Endometrial microvascular endothelial cells (primary cell): ENCODE results near the gene CDC42EP5. TPM values are rescaled to one million over a fixed set of nuclear protein-coding genes. Genes with fewer than 3 reads are reported as not detected.
"Not testable (repeated sequence)": the region's sequence is repeated elsewhere in the genome, so short reads cannot be mapped to it uniquely, and the experiment has no call there.

Experiments used
- in situ Hi-C: cut with HindIII; loops from 2 replicates; pipeline ENCODE4 v1.10.0; 2017; ENCODE audit warnings: low sequenced_read_pairs, low pct_unique_long_range_greater_than_20kb; ENCODE audit errors: inconsistent ontology term
- total RNA-seq: library from RNA; depleted of rRNA; stranded (reverse); fragments of >200 nt; gene quantifications from one replicate; pipeline ENCODE4 v1.2.3, GENCODE V29; 2015; ENCODE audit errors: inconsistent ontology term

Gene CDC42EP5
- total RNA-seq, 1 donor from 2014 or later = 19.9 TPM

DNA sequence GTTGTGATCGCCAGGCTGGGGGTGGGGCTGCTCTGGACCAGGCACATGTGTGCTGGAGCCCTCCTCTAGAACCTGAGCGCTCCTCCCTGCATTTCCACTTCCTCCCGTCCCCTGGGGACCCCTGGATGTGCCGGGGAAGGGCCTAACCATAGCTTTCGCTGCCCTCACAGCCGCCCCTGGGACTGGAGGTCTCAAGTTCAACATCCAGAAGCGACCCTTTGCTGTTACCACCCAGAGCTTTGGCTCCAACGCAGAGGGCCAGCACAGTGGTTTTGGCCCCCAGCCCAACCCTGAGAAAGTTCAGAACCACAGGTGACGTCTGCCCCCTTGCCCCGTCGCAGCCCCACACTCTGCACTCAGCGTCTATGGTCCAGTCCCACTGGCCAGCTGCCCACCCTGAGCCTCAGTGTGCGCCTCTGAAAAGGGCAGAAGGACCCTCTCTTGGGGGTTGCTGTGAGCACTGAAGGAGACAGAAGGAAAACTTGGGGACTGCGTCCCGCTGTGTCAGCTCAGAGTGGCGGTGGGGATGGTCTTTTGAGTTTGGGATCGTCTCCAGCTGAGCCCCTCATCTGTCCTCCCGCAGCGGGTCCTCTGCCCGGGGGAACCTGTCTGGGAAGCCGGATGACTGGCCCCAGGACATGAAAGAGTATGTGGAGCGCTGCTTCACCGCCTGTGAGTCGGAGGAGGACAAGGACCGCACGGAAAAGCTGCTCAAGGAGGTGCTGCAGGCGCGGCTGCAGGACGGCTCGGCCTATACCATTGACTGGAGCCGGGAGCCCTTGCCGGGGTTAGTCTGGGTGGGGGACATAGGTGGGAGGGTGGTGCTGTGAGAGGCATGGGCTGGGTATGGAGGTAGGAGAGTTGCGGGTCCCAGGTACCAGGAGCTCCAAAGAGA is 18.1 kb downstream of the CDC42EP5 start:
- in situ Hi-C loops = no loop called here

DNA sequence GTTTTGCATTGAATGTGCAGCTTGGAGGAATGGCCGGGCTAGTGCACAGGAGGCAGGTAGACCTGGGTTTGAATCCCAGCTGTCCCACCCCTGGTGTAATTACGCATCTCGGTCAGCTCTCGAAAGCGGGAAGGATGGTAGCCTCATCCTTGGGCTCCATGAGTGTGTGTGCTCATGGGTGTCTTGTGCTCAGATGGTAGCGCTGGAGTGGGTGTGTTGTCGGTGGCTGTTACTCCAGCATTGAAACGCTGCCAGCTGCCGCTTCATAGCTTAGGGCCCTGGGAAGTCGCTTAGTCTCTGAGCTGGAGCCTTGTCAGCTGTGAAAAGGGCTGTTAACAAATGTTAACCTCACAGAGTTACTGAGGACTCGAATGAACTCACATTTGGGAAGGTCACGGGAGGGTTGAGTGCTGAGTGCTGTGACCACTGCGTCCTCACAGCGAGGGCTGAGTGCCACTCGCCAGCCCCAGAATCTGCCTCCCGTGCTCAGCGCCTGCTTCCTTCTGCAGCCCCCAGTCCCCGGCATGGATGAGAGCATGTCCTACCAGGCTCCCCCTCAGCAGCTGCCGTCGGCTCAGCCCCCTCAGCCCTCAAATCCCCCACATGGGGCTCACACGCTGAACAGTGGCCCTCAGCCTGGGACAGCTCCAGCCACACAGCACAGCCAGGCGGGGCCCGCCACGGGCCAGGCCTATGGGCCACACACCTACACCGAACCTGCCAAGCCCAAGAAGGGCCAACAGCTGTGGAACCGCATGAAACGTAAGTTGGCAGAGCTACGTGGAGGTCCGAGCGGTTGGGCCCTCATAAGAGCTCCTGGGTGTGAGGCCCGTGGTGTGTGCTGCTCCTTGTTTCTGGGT is 18.9 kb downstream of the CDC42EP5 start:
- in situ Hi-C loops = no loop called here

DNA sequence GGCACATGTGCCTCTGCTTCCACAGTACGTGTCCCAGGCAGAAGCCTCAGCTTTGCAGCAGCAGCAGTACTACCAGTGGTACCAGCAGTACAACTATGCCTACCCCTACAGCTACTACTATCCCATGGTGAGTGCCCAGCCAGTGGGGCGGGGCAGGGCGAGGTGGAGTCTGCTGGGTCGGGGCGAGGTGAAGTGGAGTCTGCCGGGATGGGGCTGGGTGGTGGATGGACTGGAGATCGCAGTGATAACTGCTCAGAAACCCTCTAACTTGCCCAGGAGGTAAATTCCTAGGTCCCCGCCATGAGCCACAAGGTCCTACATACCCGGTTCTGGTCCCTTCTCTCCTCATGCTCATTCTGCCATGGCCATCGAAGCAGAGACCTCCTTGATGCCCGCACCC is 20.5 kb downstream of the CDC42EP5 start:
- in situ Hi-C loops = no loop called here

DNA sequence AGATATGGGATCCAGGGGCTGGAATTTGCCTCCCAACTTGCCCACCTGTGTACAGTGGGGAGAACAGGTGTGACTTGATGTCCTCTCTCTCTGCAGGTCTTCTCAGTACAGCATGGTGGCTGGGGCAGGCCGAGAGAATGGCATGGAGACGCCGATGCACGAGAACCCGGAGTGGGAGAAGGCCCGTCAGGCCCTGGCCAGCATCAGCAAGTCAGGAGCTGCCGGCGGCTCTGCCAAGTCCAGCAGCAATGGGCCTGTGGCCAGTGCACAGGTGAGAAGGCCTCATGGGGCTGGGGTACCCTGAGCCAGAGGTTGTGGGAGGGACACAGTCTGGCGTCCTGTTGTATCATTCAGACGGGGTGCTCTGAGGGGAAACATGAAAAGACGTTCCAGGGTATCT is 21.1 kb downstream of the CDC42EP5 start:
- in situ Hi-C loops = no loop called here

DNA sequence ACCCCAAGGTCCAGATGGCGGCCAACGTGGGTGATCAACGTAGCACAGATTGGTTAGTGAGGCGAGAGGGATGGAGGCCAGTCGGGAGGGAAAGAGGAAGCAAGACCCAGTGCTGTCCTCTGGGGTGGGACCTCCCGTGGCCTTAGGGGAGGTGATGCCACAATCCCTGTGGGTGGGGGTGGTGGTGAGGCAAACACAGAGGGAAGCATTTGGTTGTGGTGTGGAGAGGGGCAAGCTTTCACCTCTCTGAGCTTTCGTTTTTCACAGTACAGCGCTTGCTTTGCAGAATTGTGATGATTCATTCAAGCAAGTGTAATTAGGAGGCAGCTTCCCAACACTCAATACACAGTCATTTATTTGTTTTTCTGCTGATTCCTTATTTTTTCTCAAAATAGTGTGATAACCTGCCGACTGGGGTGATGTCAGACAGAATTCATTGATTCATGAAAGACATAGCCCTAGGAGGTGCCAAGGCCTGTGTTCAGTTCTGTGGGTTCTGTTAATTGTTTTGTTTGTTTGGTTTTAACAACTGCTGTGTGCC is 21.7 kb downstream of the CDC42EP5 start:
- in situ Hi-C loops = no loop called here

DNA sequence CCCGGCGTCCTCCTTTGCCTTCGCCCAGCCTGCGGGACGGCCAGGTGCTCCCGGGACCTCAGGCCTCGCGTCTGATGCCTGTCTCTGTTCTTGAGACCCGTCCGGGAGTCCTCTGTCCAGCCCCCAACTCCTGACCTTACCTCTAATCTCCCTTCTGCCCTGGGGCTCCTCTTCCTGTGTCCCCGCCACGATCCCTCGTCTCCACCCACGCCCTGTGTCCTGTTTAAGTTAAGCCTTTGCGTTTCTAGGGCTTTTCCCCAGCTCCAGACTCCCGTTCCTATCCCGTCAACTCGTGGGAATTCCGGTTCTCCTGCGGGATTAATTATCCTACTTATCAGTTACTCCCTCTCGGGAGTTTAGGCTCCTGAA is 23.4 kb downstream of the CDC42EP5 start:
- in situ Hi-C loops = no loop called here

DNA sequence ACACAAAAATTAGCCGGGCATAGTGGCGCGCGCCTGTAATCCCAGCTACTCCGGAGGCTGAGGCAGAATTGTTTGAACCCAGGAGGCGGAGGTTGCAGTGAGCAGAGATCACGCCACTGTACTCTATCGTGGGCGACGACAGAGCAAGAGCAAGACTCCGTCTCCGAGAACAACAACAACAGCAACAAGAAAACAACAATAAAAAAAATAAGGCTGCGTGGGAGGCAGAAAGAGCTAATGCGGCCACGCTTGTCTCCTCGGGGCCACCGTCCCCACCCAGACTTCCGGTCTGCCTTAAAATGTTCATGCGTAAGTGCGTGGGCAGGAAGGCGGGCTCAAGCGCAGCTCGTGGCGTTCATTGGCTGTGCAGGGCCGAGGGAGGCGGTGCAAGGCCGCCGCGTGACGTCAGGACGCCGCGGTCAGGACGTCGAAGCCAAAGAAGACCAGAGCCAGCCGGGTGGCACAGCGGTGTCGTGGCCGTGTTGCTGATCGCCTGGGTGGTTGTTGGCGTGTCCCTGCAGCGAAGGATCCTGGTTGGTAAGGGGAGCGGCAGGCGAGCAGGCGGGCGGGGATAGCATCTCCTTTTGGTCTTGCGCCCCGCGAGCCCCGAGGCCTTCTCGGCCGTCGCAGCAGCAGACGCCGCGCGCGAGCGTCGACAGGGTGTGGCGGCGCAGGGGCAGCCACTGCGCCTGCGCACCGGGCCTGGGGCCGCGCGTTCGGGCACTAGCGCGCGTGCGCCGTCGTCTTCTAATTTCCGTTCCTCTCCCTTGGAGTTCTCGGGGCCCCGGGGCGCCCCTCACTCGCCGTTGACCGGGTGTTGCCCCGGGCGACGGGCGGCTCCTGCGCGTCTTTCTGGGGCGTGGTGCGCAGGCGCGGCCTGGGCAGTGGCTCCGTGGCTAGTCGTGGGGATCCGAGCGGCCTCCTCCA is 24.1 kb downstream of the CDC42EP5 start, which contains the start of gene LENG8:
Gene LENG8 (plus strand): TSS at position 426 of the 927 bp plus-strand sequence. CDS start 2,146 bp downstream, outside the sequence.
- in situ Hi-C loops = no loop called here

DNA sequence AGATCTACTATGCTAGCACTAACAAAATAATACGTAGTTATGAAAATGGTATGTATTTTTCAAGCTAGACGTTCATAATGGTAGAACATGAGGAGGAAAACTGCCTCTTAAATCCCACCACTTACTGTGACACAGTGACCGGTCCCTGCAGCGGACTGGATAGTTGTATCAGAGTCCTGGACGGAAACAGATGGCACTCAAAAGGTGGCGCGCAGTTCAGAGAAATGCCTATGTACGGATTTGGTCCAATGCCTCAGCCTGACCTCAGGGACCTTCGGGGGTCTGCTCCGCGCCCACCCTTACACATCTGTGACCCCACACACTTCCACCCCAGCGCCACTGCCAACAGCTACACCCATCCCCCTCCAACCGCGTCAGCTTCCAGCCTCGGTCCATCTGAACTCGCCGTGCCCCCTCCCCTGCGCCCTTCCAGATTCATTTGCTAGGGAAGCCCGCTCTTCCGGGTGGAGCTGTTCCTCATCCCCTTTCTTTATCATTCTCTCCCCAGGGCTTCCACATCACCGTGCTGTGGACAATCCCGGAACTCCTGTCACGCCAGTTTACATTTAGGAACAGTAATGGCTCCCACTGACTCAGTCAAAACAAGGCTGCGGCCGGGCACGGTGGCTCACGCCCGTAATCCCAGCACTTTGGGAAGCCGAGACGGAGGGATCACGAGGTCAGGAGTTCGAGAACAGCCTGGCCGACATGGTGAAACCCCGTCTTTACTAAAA is 24.9 kb downstream of the CDC42EP5 start:
- in situ Hi-C loops = no loop called here

DNA sequence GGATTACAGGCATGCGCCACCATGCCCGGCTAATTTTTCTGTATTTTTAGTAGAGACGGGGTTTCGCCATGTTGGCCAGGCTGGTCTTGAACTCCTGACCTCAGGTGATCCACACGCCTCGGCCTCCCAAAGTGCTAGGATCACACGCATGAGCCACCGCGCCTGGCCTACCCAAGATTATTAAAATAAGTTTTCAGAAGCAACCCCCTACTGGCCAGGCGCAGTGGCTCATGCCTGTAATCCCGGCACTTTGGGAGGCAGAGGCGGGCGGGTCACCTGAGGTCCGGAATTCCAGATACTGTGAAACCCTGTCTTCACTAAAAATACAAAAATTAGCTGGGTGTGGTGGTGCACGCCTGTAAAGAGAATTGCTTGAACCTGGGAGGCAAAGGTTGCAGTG is 26.7 kb downstream of the CDC42EP5 start:
- in situ Hi-C loops = not testable (repeated sequence)

DNA sequence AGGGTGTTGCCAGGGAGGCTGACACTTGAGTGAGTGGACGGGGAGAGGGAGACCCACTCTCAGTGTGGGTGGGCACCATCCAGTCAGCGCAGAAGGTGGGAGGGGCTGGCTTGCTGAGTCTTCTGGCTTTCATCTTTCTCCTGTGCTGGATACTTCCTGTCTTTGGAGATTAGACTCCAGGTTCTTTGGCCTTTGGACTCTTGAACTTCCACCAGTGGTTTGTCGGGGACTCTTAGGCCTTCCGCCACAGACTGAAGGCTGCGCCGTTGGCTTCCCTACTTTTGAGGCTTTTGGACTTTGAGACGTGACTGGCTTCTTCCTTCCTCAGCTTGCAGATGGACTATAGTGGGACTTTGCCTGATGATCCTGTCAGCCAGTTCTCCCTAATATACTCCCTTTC is 28.4 kb downstream of the CDC42EP5 start:
- in situ Hi-C loops = no loop called here

DNA sequence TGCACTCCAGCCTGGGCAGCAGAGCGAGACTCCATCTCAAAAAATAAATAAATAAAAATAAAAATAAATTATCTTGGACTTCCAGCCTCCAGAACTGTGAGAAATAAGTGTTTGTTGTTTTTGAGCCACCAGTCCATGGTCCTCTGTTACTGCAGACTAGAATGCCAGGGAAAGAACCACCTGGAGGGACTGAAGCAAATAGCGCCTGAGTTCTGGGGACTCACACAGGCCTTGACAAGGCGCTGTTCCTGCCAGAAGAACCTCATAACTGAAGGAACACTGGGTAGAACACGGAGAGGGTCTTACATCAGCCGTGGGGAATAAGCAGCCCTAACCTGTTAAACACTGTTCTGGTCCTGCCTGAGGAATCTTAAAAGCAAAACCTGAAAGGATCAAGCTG is 32.5 kb downstream of the CDC42EP5 start:
- in situ Hi-C loops = no loop called here

DNA sequence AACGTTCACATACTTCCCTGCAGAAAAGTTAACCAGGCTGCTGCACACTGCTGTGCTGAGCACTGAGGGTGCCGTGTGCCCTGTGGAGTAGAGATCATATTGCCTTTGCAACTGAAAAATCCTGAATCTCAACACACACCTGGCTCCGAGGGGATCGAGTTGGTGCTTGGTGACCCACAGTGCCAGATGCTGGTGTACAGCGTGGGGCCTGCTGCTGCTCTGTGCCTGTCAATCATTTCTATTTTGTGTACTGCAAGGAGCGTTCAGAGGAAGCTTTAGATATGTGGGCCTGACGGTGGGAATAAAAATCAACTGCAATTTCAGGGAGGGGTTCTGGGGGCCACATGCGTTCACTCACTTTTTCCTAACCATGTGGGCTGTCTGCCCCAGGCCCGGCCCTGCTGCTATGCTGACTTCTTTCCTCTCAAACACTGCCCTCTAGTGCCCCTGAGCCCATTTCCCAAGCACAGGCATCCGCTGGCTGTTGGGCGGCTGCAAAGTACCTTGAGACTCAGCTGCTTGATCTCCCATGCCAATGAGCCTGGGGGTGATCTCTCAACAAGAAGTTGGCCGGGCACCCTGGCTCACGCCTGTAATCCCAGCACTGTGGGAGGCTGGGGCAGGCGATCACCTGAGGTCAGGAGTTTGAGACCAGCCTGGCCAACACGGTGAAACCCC is 33.8 kb downstream of the CDC42EP5 start:
- in situ Hi-C loops = no loop called here

DNA sequence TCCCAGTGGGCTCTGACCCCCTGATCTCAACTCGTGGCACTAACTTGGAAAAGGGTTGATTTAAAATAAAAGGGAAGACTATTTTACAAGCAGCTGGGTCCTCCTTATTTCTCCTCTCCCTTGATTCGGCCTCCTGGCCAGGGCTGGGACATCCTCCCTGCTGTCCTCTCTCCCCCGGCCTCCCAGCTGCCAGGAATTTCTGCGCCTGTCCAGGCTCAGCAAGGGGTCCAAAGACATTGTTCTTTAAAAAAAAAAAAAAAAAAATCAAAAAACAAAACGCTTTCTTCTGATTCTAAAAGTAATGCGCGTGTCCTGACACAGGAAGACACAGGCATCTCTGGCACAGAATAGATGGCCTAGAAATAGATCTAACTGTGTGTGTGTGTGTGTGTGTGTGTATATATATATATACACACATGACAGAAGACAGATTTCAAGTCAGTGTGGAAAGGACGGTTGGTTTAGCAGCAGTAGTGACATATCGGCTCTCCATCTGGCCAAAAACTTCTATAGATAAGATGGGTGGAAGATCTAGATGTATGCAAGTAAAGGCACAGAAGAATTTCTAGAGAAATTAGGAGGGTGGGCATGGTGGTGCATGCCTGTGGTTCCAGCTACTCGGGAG is 36.4 kb downstream of the CDC42EP5 start:
- in situ Hi-C loops = no loop called here

DNA sequence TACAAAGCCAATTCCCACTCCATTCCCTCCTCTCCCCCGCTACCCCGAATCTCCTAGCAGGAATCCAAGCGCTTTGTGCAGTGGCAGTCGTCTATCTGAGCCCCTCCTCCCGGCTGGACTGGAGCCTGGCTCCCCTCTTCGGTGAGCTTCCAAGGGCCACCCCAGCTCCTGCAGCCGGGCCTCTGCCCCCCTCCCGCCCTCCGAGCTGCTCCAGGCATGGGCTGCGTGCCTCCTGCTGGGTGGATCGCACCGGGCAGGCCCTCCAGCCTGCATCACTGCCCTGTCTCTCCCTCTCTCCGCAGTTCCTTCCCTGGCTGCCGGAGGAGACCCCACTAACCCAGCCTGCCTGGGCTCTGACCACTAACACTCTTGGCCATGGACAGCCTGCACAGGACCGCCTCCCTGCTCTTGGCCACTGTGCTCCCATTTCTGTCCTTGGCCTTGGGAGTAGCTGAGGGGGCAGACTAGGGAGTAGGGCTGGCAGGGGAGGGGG is 37.0 kb downstream of the CDC42EP5 start:
- in situ Hi-C loops = no loop called here

DNA sequence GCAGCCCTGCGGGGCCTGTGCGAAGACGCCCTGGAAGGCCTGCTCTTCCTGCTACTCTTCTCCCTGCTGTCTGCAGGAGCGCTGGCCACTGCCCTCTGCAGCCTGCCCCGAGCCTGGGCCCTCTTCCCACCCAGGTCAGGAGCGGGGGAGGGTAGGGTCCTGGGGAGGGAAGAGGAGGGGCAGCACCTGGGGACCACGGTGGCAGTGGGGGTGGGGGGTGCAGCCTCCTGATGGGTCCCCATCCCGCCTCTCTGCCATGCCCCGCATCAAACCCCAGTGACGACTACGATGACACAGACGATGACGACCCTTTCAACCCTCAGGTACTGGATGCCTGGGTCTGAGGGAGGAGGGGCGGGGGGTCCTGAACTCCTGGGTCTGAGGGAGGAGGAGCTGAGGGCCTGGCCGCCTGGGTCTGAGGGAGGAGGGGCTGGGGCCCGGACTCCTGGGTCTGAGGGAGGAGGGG is 37.5 kb downstream of the CDC42EP5 start:
- in situ Hi-C loops = no loop called here

DNA sequence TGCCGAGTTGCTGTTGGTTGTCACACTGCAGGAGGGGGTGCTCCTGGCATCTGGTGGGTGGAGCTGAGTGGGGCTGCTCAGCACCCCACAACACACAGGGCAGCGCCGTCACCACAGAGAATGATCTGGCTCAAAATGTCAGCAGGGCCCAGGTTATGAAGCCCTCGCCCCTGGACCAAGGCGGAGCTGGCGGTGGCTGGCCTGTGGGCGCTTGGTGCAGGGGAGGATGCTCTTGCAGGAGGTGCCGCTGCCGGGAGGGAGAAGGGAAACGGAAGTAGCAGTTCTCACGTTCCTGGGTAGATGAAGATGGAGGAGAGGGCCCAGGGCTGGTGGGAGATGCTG is 38.3 kb downstream of the CDC42EP5 start:
- in situ Hi-C loops = no loop called here
